Measurements from ENCODE around the gene CABP2.

CABP2 gene

DNA sequence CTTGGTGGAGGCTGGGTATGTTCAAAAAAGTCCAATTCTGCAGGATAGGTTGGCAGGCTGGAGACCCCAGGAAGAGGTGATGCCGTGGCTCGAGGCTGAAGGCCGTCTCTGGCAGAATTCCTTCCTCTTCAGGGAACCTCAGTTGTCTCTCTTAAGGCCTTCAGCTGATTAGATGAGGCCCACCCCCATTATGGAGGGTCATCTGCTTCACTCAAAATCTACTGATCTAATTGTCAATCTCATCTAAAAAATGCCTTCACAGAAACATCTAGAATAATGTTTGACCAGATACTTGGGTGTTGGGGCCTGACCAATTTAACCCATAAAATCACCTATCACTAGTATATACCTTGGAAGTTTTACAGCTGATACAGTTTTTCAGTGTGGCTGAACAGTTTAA lies 33.0 kb upstream of the CABP2 start:
- no peak for TF ChIP-seq FOXP2 (optimal IDR thresholded peaks at IDR 0.05; ENCODE audit: borderline replicate concordance, extremely low read depth, extremely low read length, insufficient read depth)
- TF ChIP-seq TAF1 (IDR thresholded peaks at IDR 0.05; ENCODE audit: borderline replicate concordance, insufficient read depth, low read length): no peak
- no peak for TF ChIP-seq POLR2AphosphoS5 (IDR thresholded peaks at IDR 0.05; ENCODE audit: low read depth, low read length)
- TF ChIP-seq SIN3A (IDR thresholded peaks at IDR 0.05; ENCODE audit: borderline replicate concordance, insufficient read depth, low read length): no peak
- TF ChIP-seq, protein P1, sequence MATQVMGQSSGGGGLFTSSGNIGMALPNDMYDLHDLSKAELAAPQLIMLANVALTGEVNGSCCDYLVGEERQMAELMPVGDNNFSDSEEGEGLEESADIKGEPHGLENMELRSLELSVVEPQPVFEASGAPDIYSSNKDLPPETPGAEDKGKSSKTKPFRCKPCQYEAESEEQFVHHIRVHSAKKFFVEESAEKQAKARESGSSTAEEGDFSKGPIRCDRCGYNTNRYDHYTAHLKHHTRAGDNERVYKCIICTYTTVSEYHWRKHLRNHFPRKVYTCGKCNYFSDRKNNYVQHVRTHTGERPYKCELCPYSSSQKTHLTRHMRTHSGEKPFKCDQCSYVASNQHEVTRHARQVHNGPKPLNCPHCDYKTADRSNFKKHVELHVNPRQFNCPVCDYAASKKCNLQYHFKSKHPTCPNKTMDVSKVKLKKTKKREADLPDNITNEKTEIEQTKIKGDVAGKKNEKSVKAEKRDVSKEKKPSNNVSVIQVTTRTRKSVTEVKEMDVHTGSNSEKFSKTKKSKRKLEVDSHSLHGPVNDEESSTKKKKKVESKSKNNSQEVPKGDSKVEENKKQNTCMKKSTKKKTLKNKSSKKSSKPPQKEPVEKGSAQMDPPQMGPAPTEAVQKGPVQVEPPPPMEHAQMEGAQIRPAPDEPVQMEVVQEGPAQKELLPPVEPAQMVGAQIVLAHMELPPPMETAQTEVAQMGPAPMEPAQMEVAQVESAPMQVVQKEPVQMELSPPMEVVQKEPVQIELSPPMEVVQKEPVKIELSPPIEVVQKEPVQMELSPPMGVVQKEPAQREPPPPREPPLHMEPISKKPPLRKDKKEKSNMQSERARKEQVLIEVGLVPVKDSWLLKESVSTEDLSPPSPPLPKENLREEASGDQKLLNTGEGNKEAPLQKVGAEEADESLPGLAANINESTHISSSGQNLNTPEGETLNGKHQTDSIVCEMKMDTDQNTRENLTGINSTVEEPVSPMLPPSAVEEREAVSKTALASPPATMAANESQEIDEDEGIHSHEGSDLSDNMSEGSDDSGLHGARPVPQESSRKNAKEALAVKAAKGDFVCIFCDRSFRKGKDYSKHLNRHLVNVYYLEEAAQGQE (IDR thresholded peaks at IDR 0.05; ENCODE audit: insufficient read depth in 1 of 2, low read depth in 2 of 2, low read length in 2 of 2): no peak

- TF ChIP-seq SIN3A (IDR thresholded peaks at IDR 0.05; ENCODE audit: borderline replicate concordance, insufficient read depth, low read length) (no peak), TAF1 (IDR thresholded peaks at IDR 0.05; ENCODE audit: borderline replicate concordance, insufficient read depth, low read length) (no peak), FOXP2 (optimal IDR thresholded peaks at IDR 0.05; ENCODE audit: borderline replicate concordance, extremely low read depth, extremely low read length, insufficient read depth) (no peak)
- TF ChIP-seq, protein P1 (IDR thresholded peaks at IDR 0.05; ENCODE audit: insufficient read depth in 1 of 2, low read depth in 2 of 2, low read length in 2 of 2): no peak
Measured at GRCh38 chr11:67551127-67551526, 27.9 kb upstream of the CABP2 start.

DNA sequence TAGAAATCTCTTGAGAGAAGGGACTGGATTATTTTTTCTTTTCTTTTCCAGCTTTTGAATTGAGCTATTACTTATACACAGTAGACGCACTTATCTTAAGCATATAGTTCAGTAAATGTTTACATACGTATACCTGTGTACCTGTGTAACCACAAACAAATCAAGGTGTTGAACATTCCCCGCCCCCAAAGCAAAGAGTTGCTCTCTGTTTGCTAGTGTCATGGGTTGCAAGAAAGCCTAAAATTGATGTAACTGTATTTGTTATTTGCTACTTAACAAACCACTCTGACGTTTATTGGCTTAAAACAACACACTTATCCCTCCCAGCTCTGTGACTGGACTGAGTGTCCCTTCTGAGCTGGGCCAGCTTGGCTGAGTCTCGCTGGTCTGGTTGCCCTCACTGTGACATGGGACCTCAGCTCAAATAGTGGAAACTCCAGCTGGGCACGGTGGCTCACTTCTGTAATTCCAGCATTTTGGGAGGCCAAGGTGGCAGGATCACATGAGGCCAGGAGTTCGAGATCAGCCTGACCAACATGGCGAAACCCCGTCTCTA lies 25.4 kb upstream of the CABP2 start:
- TF ChIP-seq TAF1 (IDR thresholded peaks at IDR 0.05; ENCODE audit: borderline replicate concordance, insufficient read depth, low read length) (no peak), FOXP2 (optimal IDR thresholded peaks at IDR 0.05; ENCODE audit: borderline replicate concordance, extremely low read depth, extremely low read length, insufficient read depth) (no peak), POLR2AphosphoS5 (IDR thresholded peaks at IDR 0.05; ENCODE audit: low read depth, low read length) (no peak), SIN3A (IDR thresholded peaks at IDR 0.05; ENCODE audit: borderline replicate concordance, insufficient read depth, low read length) (no peak)
- TF ChIP-seq, protein P1 (IDR thresholded peaks at IDR 0.05; ENCODE audit: insufficient read depth in 1 of 2, low read depth in 2 of 2, low read length in 2 of 2): no peak

- no peak for TF ChIP-seq FOXP2 (optimal IDR thresholded peaks at IDR 0.05; ENCODE audit: borderline replicate concordance, extremely low read depth, extremely low read length, insufficient read depth)
- TF ChIP-seq TAF1 (IDR thresholded peaks at IDR 0.05; ENCODE audit: borderline replicate concordance, insufficient read depth, low read length): no peak
- no peak for TF ChIP-seq POLR2AphosphoS5 (IDR thresholded peaks at IDR 0.05; ENCODE audit: low read depth, low read length)
- no peak for TF ChIP-seq SIN3A (IDR thresholded peaks at IDR 0.05; ENCODE audit: borderline replicate concordance, insufficient read depth, low read length)
- TF ChIP-seq, protein P1 (IDR thresholded peaks at IDR 0.05; ENCODE audit: insufficient read depth in 1 of 2, low read depth in 2 of 2, low read length in 2 of 2): no peak
Measured at GRCh38 chr11:67545280-67545679, 22.0 kb upstream of the CABP2 start.

All from PFSK-1 (cell line).